Effector memory CD8-positive, alpha-beta T cell (primary cell): ENCODE data around the gene BAHD1.

Experiments used
- ATAC-seq: fragments of 150-1000 bp; cut with Tn5 transposase; replicated peaks from 2 replicates; pipeline ENCODE4 v1.10.0; 2021; ENCODE audit warnings: mild to moderate bottlenecking, moderate library complexity
- DNase-seq, 3 experiments: peaks; one replicate each; pipeline ENCODE4 v3.0.0; 2021
- H3K27ac Mint-ChIP-seq, 2 donors: one replicate each; pipeline ENCODE4 v1.8.0; 2022; ENCODE audit warnings: mild to moderate bottlenecking in 2 of 2, mixed read lengths in 2 of 2, moderate library complexity in 2 of 2
- H3K27me3 Mint-ChIP-seq, 2 donors: one replicate each; pipeline ENCODE4 v1.8.0; 2022; ENCODE audit warnings: mixed read lengths in 2 of 2
- H3K36me3 Mint-ChIP-seq: one replicate; pipeline ENCODE4 v1.8.0; 2022; ENCODE audit warnings: mild to moderate bottlenecking, moderate library complexity, mixed read lengths; ENCODE audit not compliant: insufficient read depth
- H3K4me1 Mint-ChIP-seq, 2 donors: one replicate each; pipeline ENCODE4 v1.8.0; 2022; ENCODE audit warnings: low read depth in 2 of 2, mixed read lengths in 2 of 2
- H3K4me3 Mint-ChIP-seq, 2 donors: one replicate each; pipeline ENCODE4 v1.8.0; 2022; ENCODE audit warnings: mild to moderate bottlenecking in 2 of 2, mixed read lengths in 2 of 2, moderate library complexity in 2 of 2
- H3K9me3 Mint-ChIP-seq, 2 donors: one replicate each; pipeline ENCODE4 v1.8.0; 2022; ENCODE audit warnings: mixed read lengths in 2 of 2

The BAHD1 gene

GRCh38 chr15:40435023-40435709 is 5.6 kb upstream of the BAHD1 start:
- Mint-ChIP-seq H3K36me3 (peaks cover 4% of the 10 kb centered on the region), H3K4me3 (peak overlapping the region; percentile 81), H3K27me3 (peaks cover 14 to 46% of the 10 kb centered on the region in 2 donors), H3K4me1 (peaks cover 28 to 36% of the 10 kb centered on the region in 2 donors), H3K9me3 (no peaks in the 10 kb centered on the region), H3K27ac (peak overlapping the region in 1 of 2 donors; percentile 38)
- ATAC-seq (no peak), DNase-seq (no peak)

- no peaks in the 10 kb centered on the region for H3K9me3 Mint-ChIP-seq
- ATAC-seq (no peak), DNase-seq (no peak)
- peaks cover 14 to 48% of the 10 kb centered on the region in 2 donors for H3K27me3 Mint-ChIP-seq
- H3K27ac Mint-ChIP-seq: peak overlapping the region in 1 of 2 donors; percentile 38
- H3K36me3 Mint-ChIP-seq: peaks cover 10% of the 10 kb centered on the region
- peak overlapping the region; percentile 81 for H3K4me3 Mint-ChIP-seq
- H3K4me1 Mint-ChIP-seq: peaks cover 31 to 38% of the 10 kb centered on the region in 2 donors
Measured at GRCh38 chr15:40435710-40436089, 5.1 kb upstream of the BAHD1 start.

GRCh38 chr15:40436116-40436891 is 4.4 kb upstream of the BAHD1 start:
- H3K9me3 Mint-ChIP-seq: no peaks in the 10 kb centered on the region
- H3K27ac Mint-ChIP-seq: no peak overlapping the region
- H3K4me1 Mint-ChIP-seq: peaks cover 31 to 38% of the 10 kb centered on the region in 2 donors
- ATAC-seq: no peak
- H3K4me3 Mint-ChIP-seq: peak overlapping the region; percentile 81
- peaks cover 14 to 48% of the 10 kb centered on the region in 2 donors for H3K27me3 Mint-ChIP-seq
- H3K36me3 Mint-ChIP-seq: peaks cover 14% of the 10 kb centered on the region
- DNase-seq: no peak

- DNase-seq: no peak
- Mint-ChIP-seq H3K4me3 (peak overlapping the region; percentile 81), H3K27me3 (peaks cover 14 to 48% of the 10 kb centered on the region in 2 donors), H3K4me1 (peaks cover 31 to 38% of the 10 kb centered on the region in 2 donors), H3K9me3 (no peaks in the 10 kb centered on the region), H3K36me3 (peaks cover 19% of the 10 kb centered on the region), H3K27ac (no peak overlapping the region)
- no peak for ATAC-seq
Measured at GRCh38 chr15:40436892-40437751, 3.6 kb upstream of the BAHD1 start.

DNA sequence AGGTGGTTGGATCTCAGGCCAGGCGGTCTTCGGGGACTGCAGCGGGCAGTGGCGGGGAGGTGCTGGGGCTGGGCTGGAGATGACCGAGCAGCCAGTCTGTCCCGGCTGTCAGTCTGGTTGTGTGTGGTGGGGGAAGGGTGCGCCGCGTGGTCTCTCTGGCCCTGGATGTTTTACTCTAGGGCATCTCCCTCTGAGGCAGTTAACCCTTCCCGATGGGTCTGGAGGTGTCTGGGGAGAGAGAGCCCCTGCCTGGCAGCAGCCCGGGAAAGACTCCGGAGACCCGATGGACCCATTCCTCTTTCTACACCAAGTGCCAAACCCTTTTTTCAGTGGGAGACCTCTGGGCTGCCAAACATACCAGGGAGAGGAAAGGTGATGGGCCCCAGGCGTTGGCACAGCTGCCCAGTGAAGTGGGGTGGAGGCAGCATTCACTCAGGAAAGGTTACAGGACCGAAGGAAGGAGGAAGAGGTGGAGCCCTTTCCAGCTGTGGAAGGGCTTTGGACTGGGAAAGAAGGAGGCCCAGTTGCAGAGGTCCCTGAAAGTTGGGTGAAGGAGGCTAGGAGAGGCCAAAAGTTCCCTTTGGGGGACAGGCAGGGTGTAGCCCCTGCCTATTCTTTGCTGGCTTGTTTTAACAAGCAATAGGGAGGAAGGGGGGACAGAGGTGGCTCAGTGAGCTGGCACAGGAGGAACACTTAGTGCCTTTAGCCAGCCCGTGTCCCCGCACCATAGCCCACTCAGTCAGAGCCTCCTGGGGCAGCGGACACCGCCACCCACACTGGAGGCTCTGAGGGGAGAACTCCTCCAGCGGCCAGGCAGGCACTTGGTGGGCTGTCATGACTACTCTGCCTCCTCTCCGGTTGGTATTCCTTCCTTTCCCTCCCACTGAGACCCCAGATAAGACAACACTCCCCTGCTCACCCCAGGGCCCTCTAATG is 2.7 kb upstream of the BAHD1 start:
- DNase-seq (no peak), ATAC-seq (no peak)
- Mint-ChIP-seq H3K4me1 (peaks cover 40 to 42% of the 10 kb centered on the region in 2 donors), H3K9me3 (no peaks in the 10 kb centered on the region), H3K27me3 (peaks cover 14 to 48% of the 10 kb centered on the region in 2 donors), H3K27ac (no peak overlapping the region), H3K36me3 (peaks cover 19% of the 10 kb centered on the region), H3K4me3 (peak overlapping the region; percentile 81)

- Mint-ChIP-seq H3K4me1 (peaks cover 47 to 48% of the 10 kb centered on the region in 2 donors), H3K27me3 (peaks cover 14 to 48% of the 10 kb centered on the region in 2 donors), H3K36me3 (peaks cover 19% of the 10 kb centered on the region), H3K4me3 (peak overlapping the region in 1 of 2 donors; percentile 98), H3K27ac (no peak overlapping the region), H3K9me3 (no peaks in the 10 kb centered on the region)
- no peak for ATAC-seq
- DNase-seq: no peak
Measured at GRCh38 chr15:40438712-40439111, 2.0 kb upstream of the BAHD1 start.

DNA sequence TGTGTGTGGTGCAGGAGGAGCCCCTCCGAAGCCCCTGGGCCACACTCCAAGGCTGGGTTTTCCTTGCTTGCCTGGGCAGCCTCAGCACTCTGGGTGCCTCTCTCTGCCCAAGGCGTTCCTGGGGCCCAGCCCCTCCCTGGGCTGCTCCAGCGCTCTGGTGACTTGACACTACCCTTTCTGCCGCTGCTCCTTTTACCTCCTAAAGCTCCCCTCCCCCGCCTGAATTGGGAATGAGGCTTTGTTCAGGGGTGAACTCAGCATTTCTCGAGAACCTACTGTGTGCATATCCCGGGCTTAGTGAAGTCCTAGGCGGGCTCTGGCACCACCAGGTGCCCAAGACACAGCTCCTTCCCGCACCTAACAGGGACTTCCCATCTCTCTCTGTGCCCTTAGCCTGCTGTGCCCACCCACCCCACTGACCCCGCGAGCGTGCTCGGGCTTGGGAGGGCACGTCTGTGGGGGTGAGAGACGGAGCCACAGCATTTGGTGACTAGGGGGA is 1.2 kb upstream of the BAHD1 start:
- Mint-ChIP-seq H3K4me1 (peaks cover 51 to 56% of the 10 kb centered on the region in 2 donors), H3K9me3 (no peaks in the 10 kb centered on the region), H3K27ac (peak overlapping the region; percentile 74 to 91), H3K27me3 (peaks cover 14 to 48% of the 10 kb centered on the region in 2 donors), H3K36me3 (peaks cover 19% of the 10 kb centered on the region), H3K4me3 (peak overlapping the region; percentile 93 to 98)
- ATAC-seq (no peak), DNase-seq (no peak)

GRCh38 chr15:40439960-40440742 is 602 bp upstream of the BAHD1 start:
- DNase-seq (no peak), ATAC-seq (peak; percentile 4)
- peaks cover 14 to 48% of the 10 kb centered on the region in 2 donors for H3K27me3 Mint-ChIP-seq
- H3K36me3 Mint-ChIP-seq: peaks cover 19% of the 10 kb centered on the region
- peaks cover 57 to 61% of the 10 kb centered on the region in 2 donors for H3K4me1 Mint-ChIP-seq
- H3K4me3 Mint-ChIP-seq: peak overlapping the region; percentile 93 to 98
- peak overlapping the region; percentile 74 to 91 for H3K27ac Mint-ChIP-seq
- no peaks in the 10 kb centered on the region for H3K9me3 Mint-ChIP-seq

DNA sequence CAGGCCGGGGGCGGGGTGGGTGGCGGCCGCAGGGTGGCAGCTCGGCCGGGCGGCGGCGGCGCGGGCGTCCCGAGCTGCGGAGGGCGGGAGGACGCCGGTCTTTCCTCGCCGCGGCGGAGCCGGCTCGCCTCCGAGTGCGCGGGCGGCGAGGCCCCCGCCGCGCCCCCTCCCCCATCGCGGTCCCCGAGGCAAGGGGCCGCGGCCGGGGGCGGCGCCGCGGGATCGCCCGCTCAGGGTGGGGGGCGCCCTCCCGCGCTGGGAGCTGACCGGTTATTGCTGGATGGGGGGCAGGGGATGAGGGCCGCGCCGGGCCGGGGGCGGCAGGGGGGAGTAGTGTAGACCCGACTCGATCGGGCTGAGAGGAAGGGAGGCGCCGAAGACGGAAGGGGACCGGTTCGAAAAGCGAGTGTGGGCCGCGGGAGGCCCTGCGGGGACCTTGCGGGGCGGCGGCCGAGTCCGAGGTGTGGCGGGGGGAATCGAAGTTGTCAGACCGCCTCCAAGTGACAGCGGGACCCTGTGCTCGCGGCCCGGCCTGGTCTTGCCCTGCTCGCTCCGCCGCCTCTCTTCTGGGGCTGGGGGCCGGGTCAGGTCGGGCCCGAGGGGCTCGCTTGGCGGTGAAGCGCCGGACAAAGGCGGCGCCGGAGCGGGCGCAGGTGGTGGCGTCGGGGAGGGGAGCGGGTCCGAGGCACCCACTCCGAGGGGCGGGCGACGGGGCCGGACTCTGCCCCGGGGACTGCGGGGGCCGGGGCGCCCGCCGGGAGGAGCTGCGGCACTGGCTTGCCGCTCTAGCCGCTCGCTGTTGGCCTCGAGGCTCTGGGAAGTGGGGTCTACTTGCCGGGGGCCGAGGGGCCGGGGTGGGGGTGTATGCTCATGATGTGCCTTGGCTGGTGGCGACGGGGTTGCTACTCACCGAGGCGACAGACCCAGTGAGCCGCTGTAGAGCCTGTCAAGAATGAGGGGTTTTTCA is 1.1 kb downstream of the BAHD1 start:
- DNase-seq (no peak), ATAC-seq (peak; percentile 6)
- peak overlapping the region; percentile 18 to 90 for H3K27ac Mint-ChIP-seq
- peaks cover 56 to 57% of the 10 kb centered on the region in 2 donors for H3K4me1 Mint-ChIP-seq
- peak overlapping the region; percentile 83 to 87 for H3K4me3 Mint-ChIP-seq
- no peaks in the 10 kb centered on the region for H3K9me3 Mint-ChIP-seq
- H3K36me3 Mint-ChIP-seq: peaks cover 19% of the 10 kb centered on the region
- H3K27me3 Mint-ChIP-seq: peaks cover 14 to 35% of the 10 kb centered on the region in 2 donors

DNA sequence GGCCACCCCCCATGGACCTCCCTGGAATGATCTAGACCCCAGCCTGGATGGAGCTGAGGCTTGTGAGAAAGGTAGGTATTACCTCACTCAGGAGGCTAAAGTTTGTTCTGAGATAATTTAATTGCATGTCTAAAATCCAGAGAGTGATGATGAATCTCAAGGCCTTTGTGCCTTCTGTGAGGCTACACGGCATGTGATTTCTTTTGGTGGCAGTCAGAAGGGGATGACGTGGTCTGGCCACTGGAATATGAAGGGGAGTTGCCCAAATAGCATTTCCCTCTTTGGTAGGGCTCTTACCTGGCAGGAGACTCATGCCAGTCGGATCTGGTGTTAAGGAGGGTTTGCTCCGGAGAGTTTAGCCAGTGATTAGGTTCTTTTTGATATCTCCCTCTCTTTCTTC is 2.5 kb downstream of the BAHD1 start:
- no peak for ATAC-seq
- Mint-ChIP-seq H3K9me3 (no peaks in the 10 kb centered on the region), H3K4me1 (peaks cover 48% of the 10 kb centered on the region in 2 donors), H3K36me3 (peaks cover 19% of the 10 kb centered on the region), H3K27me3 (peaks cover 6 to 21% of the 10 kb centered on the region in 2 donors), H3K27ac (peak overlapping the region in 1 of 2 donors; percentile 18), H3K4me3 (peak overlapping the region; percentile 83 to 87)
- DNase-seq: no peak

- H3K4me3 Mint-ChIP-seq: peak overlapping the region; percentile 83 to 87
- peak overlapping the region; percentile 18 to 60 for H3K27ac Mint-ChIP-seq
- peaks cover 20% of the 10 kb centered on the region for H3K36me3 Mint-ChIP-seq
- ATAC-seq (no peak), DNase-seq (no peak)
- no peaks in the 10 kb centered on the region for H3K9me3 Mint-ChIP-seq
- H3K4me1 Mint-ChIP-seq: peaks cover 43 to 48% of the 10 kb centered on the region in 2 donors
- peaks cover under 1 to 15% of the 10 kb centered on the region in 2 donors for H3K27me3 Mint-ChIP-seq
Measured at GRCh38 chr15:40443846-40444245, 3.1 kb downstream of the BAHD1 start.
